Heart right ventricle (tissue), 16 donors: Measurements from ENCODE around the gene ARAP2. TPM values are rescaled to one million over a fixed set of nuclear protein-coding genes. Genes with fewer than 3 reads are reported as not detected.

Source experiments
- ATAC-seq, 8 donors: fragments of 200-7000 bp; cut with Tn5 transposase; one replicate each; pipeline ENCODE4 v1.9.1; 2020; ENCODE audit warnings: mild to moderate bottlenecking in 8 of 8, moderate library complexity in 8 of 8, moderate number of reproducible peaks in 1 of 8
- DNase-seq, 2 donors: peaks; one replicate each; pipeline ENCODE4 v3.0.0-alpha.2; 2020
- H3K27ac ChIP-seq, 10 donors: fragments of 200-600 bp; sonication (generic) in 2 of 10; one replicate each; pipeline versions ENCODE4 v1.5.0 to v1.8.0; 2020 to 2022; ENCODE audit warnings: mild to moderate bottlenecking in 3 of 10
- H3K27me3 ChIP-seq, 7 donors: fragments of 200-600 bp; one replicate each; pipeline ENCODE4 v1.8.0; 2021 to 2022; ENCODE audit warnings: mild to moderate bottlenecking in 2 of 7
- H3K36me3 ChIP-seq, 9 donors: fragments of 200-600 bp; sonication (generic) in 1 of 9; one replicate each; pipeline versions ENCODE4 v1.5.0 to v1.8.0; 2020 to 2022; ENCODE audit warnings: mild to moderate bottlenecking in 2 of 9
- H3K4me1 ChIP-seq, 9 donors: fragments of 200-600 bp; sonication (generic) in 1 of 9; one replicate each; pipeline versions ENCODE4 v1.5.0 to v1.8.0; 2020 to 2022; ENCODE audit warnings: mild to moderate bottlenecking in 4 of 9
- H3K4me3 ChIP-seq, 10 donors: fragments of 200-600 bp; sonication (generic) in 2 of 10; one replicate each; pipeline versions ENCODE4 v1.5.0 to v1.8.0; 2020 to 2022; ENCODE audit warnings: mild to moderate bottlenecking in 7 of 10, moderate library complexity in 2 of 10
- H3K9me3 ChIP-seq, 11 donors: fragments of 200-600 bp in 10 of 11; sonication (generic) in 2 of 11; one replicate each; pipeline versions ENCODE4 v1.5.0 to v1.8.0; 2013 to 2022; ENCODE audit warnings: mild to moderate bottlenecking in 2 of 11, control low read depth in 1 of 11, moderate library complexity in 1 of 11
- WGBS, 2 donors: extraction: QIAGEN DNeasy Blood & Tissue Kit; methylation state at CpG; one replicate each; pipeline ENCODE4 v1.1.7; 2013; ENCODE audit warnings: inconsistent platforms in 1 of 2; 5-methylcytosine and 5-hydroxymethylcytosine counted together
- intact Hi-C, 10 donors: fragments of 100-400 bp; cut with DNase I; formaldehyde crosslinking; loops; one replicate each; pipeline versions ENCODE4 v1.11.1 to v1.14.2; 2022
- polyA plus RNA-seq, 2 donors: library from polyadenylated mRNA; stranded (reverse); fragments of 200-250 nt; gene quantifications; one replicate each; pipeline ENCODE4 v1.2.3, GENCODE V29; 2013
- total RNA-seq, 10 donors: library from RNA; stranded (reverse); fragmentation: NEBNext Ultra II Directional in 3 of 10; extraction: Animal tissue kit (Norgen Biotek cat#: 25700) in 3 of 10; gene quantifications; one replicate each; pipeline versions ENCODE4 v1.2.1 to v1.2.4, GENCODE V29; 2021 to 2023
- TF ChIP-seq, protein P1 (sequence below), 9 donors: fragments of 200-600 bp; sonication (generic) in 2 of 9; IDR thresholded peaks; one replicate each; pipeline versions ENCODE4 v1.5.0 to v1.8.0; 2021 to 2022; ENCODE audit warnings: antibody characterized with exemption in 9 of 9, mild to moderate bottlenecking in 5 of 9, moderate library complexity in 1 of 9
- donor health status: Arrhythmogenic right ventricular cardiomyopathy.
- donor health status: ischemic (EF 13 %, LVEDD 7.1; RV severe dilation, severe dysfunction).
- donor health status: healthy with polysubstance abuse.
- donor health status: DM: no; HTN: yes; CAD: no.
- donor health status: DM: no; HTN: no; CAD: no.
- donor health status: ischemic (EF 25% LVEDD 6.9; RV normal size, moderate dysfunction).
- donor health status: ischemic (EF 25% LVEDD 5.7; RV mildly dilated, moderate dysfunction).
- donor health status: healthy.
- donor health status: DM: yes; HTN: yes; CAD: no.
- donor health status: Ischemic cardiomyopathy.
- donor health status: ischemic (EF 35%, LVEDD 5.7; RV mildly dilated, moderate dysfunction).
- donor health status: nonischemic (EF 11% LVEDD 7.7; RV severe dilation, severe dysfunction).
- donor health status: DM: yes; HTN: yes; CAD: no.
- donor health status: PGD.
- donor health status: ischemic (EF 29% LVEDD 5.4; RV normal size, mild dysfunction).
- donor health status: nonischemic (EF 23%, LVEDD 6.1; RV moderate dilation, normal function).

Gene ARAP2
- total and polyA plus RNA-seq, 12 donors, result 0.19 to 6.9 (median 2.5) TPM

DNA sequence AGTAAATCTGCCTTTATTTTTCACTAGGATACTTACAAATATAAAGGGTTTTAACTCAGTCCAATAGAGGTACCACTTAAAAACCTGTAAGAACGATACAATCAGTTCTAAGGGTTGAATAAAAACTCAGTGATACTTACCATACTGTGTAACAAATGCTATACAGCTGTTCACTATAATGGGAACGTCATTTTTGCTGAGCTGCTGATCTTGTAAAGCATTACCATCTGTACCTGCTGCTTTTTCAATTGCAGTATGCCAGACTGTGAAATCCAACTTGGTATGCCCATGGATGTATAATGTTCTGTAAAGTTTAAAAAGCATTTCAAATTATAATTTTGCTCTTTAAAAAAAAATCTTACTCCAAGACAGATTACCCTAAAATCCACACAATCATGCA is 111.2 kb downstream of the ARAP2 start:
- ATAC-seq (no peak), DNase-seq (no peak)
- H3K4me1 ChIP-seq, result peaks cover 0 to 18% (median 0%) of the 10 kb centered on the region in 9 donors
- intact Hi-C loops, result no loop called here
- no peaks in the 10 kb centered on the region for H3K9me3 ChIP-seq
- no peak overlapping the region for H3K27ac ChIP-seq
- H3K27me3 ChIP-seq, result no peaks in the 10 kb centered on the region
- 70 to 79% methylated on average over 2 of the region's 2 CpGs for WGBS, 2 donors
- no peak overlapping the region for H3K4me3 ChIP-seq
- TF ChIP-seq, protein P1, sequence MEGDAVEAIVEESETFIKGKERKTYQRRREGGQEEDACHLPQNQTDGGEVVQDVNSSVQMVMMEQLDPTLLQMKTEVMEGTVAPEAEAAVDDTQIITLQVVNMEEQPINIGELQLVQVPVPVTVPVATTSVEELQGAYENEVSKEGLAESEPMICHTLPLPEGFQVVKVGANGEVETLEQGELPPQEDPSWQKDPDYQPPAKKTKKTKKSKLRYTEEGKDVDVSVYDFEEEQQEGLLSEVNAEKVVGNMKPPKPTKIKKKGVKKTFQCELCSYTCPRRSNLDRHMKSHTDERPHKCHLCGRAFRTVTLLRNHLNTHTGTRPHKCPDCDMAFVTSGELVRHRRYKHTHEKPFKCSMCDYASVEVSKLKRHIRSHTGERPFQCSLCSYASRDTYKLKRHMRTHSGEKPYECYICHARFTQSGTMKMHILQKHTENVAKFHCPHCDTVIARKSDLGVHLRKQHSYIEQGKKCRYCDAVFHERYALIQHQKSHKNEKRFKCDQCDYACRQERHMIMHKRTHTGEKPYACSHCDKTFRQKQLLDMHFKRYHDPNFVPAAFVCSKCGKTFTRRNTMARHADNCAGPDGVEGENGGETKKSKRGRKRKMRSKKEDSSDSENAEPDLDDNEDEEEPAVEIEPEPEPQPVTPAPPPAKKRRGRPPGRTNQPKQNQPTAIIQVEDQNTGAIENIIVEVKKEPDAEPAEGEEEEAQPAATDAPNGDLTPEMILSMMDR (IDR thresholded peaks at IDR 0.05), result no peak
- H3K36me3 ChIP-seq, result no peaks in the 10 kb centered on the region

DNA sequence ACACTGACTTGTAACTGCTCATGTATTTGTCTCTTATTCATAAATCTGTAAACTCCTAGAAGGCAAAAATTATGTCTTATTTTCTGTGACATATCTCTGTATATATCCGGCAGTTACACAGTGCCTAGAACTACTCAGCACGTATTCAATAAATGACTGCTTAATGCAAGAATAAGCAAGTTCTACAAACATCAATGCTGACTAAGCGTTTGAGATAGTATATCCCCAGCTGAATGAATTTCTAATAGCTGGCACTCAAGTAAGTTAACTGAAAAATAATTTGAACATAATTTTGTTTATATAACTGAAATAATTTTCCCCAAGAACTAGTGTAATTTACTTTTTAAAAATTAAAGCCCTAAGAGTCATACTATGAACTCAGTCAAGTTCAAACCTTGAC is 113.7 kb downstream of the ARAP2 start:
- Histone ChIP-seq H3K9me3 (no peaks in the 10 kb centered on the region), H3K27ac (no peak overlapping the region), H3K27me3 (no peaks in the 10 kb centered on the region), H3K4me3 (no peak overlapping the region), H3K4me1 (peaks cover 0 to 18% (median 0%) of the 10 kb centered on the region in 9 donors), H3K36me3 (peaks cover 0 to 4% (median 0%) of the 10 kb centered on the region in 9 donors)
- TF ChIP-seq, protein P1 (IDR thresholded peaks at IDR 0.05), result no peak
- no peak for DNase-seq
- WGBS, 2 donors, result 91 to 93% methylated on average over 3 of the region's 3 CpGs
- intact Hi-C loops, result no loop called here
- ATAC-seq, result no peak

DNA sequence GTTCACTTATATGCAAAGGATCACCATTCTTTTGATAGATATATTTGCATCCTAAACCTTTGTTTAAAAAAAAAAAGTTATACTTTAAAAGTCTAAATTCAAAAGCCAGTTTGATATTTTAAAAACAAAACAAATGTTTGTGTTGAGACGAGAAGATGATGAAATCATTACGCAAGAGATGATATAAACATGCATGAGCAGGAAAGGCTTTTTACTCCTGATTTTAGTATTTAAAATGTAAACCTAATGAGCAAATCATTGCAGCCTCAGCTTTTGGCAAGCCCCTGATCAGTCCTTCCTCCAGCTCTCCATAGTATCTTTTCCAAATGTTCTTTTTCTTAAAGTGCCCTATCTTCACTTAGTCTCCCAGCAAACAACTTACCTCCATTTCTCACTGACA is 115.6 kb downstream of the ARAP2 start:
- no peak overlapping the region for H3K27ac ChIP-seq
- ATAC-seq (no peak), DNase-seq (no peak)
- H3K4me1 ChIP-seq, result peaks cover 0 to 18% (median 0%) of the 10 kb centered on the region in 9 donors
- H3K36me3 ChIP-seq, result peaks cover 0 to 10% (median 0%) of the 10 kb centered on the region in 9 donors
- H3K4me3 ChIP-seq, result no peak overlapping the region
- TF ChIP-seq, protein P1 (IDR thresholded peaks at IDR 0.05), result no peak
- no peaks in the 10 kb centered on the region for H3K9me3 ChIP-seq
- intact Hi-C loops, result no loop called here
- WGBS, 2 donors, result 78 to 87% methylated on average over 2 of the region's 2 CpGs
- H3K27me3 ChIP-seq, result no peaks in the 10 kb centered on the region

DNA sequence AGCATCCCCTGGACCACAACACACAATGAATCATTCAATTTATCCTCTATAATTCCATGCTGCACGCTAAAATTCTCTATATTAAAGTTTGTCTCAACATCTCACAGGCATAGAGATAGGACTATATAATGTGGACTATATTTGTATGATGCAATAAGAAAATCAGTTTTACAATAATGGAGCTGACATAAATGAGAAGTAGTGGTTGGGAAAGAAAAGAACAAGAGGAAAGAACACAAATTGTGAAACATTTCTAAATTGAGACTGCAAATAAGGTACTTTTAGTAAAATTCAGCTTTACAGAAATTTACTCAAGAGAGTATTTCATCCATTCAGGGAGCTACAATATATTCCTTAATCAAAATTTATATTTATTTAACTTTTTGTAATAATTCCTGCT is 120.4 kb downstream of the ARAP2 start:
- WGBS, 2 donors, result 69 to 75% methylated on average over 1 of the region's 1 CpG
- Histone ChIP-seq H3K4me1 (peaks cover 0 to 7% (median 0%) of the 10 kb centered on the region in 9 donors), H3K27me3 (no peaks in the 10 kb centered on the region), H3K4me3 (no peak overlapping the region), H3K27ac (no peak overlapping the region), H3K9me3 (no peaks in the 10 kb centered on the region), H3K36me3 (peaks cover 0 to 21% (median 0%) of the 10 kb centered on the region in 9 donors)
- ATAC-seq (no peak), DNase-seq (no peak)
- intact Hi-C loops, result no loop called here
- TF ChIP-seq, protein P1 (IDR thresholded peaks at IDR 0.05), result no peak
